H9 (cell line): Measurements from ENCODE around the gene TULP3. TPM values are rescaled to one million over a fixed set of nuclear protein-coding genes. Genes with fewer than 3 reads are reported as not detected.

ENCODE experiments used
- DNase-seq: peaks from one replicate; pipeline ENCODE4 v3.0.0-alpha.2; 2017
- H2AFZ ChIP-seq: one replicate; pipeline ENCODE4 v1.6.1; 2013; ENCODE audit warnings: mild to moderate bottlenecking, low read length, control low read depth, moderate library complexity
- H2AK5ac ChIP-seq: 2 replicates; pipeline ENCODE4 v1.6.1; 2013; ENCODE audit warnings: low read length, control low read depth, mixed read lengths; ENCODE audit not compliant: insufficient read length
- H2BK120ac ChIP-seq: one replicate; pipeline ENCODE4 v1.6.1; 2013; ENCODE audit warnings: low read depth, mild to moderate bottlenecking, low read length, control low read depth, inconsistent platforms; ENCODE audit not compliant: poor library complexity, severe bottlenecking
- H2BK12ac ChIP-seq: 2 replicates; pipeline ENCODE4 v1.6.1; 2013; ENCODE audit warnings: low read length, control low read depth, mixed read lengths, low read depth; ENCODE audit not compliant: insufficient read length
- H2BK15ac ChIP-seq: 2 replicates; pipeline ENCODE4 v1.6.1; 2013; ENCODE audit warnings: low read depth, low read length, control low read depth
- H2BK20ac ChIP-seq: one replicate; pipeline ENCODE4 v1.6.1; 2013; ENCODE audit warnings: low read depth, mild to moderate bottlenecking, low read length, control low read depth, inconsistent platforms; ENCODE audit not compliant: poor library complexity, severe bottlenecking
- H2BK5ac ChIP-seq: 2 replicates; pipeline ENCODE4 v1.6.1; 2013; ENCODE audit warnings: low read length, control low read depth, mixed read lengths; ENCODE audit not compliant: insufficient read length
- H3K14ac ChIP-seq: 2 replicates; pipeline ENCODE4 v1.6.1; 2013; ENCODE audit warnings: low read length, control low read depth; ENCODE audit not compliant: insufficient read depth
- H3K18ac ChIP-seq: 2 replicates; pipeline ENCODE4 v1.6.1; 2013; ENCODE audit warnings: low read depth, mild to moderate bottlenecking, mixed read lengths, low read length, control low read depth; ENCODE audit not compliant: insufficient read length
- H3K23ac ChIP-seq: 2 replicates; pipeline ENCODE4 v1.6.1; 2013; ENCODE audit warnings: low read length, control low read depth, mixed read lengths, low read depth; ENCODE audit not compliant: insufficient read length
- H3K23me2 ChIP-seq: 2 replicates; pipeline ENCODE4 v1.6.1; 2013; ENCODE audit warnings: low read depth, mild to moderate bottlenecking, mixed read lengths, low read length, control low read depth; ENCODE audit not compliant: insufficient read length, poor library complexity, severe bottlenecking
- H3K27ac ChIP-seq: 2 replicates; pipeline ENCODE4 v1.5.1; 2013; ENCODE audit warnings: low read length, control low read depth, mixed read lengths, low read depth; ENCODE audit not compliant: insufficient read length
- H3K27me3 ChIP-seq: 2 replicates; pipeline ENCODE4 v1.6.1; 2013; ENCODE audit warnings: low read length, control low read depth, inconsistent platforms; ENCODE audit not compliant: insufficient read depth
- H3K4ac ChIP-seq: 2 replicates; pipeline ENCODE4 v1.6.1; 2013; ENCODE audit warnings: low read depth, mild to moderate bottlenecking, control low read depth, inconsistent platforms, low read length, moderate library complexity
- H3K4me1 ChIP-seq: 2 replicates; pipeline ENCODE4 v1.6.1; 2013; ENCODE audit warnings: low read length, control low read depth, inconsistent platforms; ENCODE audit not compliant: insufficient read depth
- H3K4me2 ChIP-seq: 2 replicates; pipeline ENCODE4 v1.6.1; 2013; ENCODE audit warnings: low read length, control low read depth, mixed read lengths; ENCODE audit not compliant: insufficient read length, insufficient read depth
- H3K56ac ChIP-seq: 2 replicates; pipeline ENCODE4 v1.6.1; 2013; ENCODE audit warnings: low read depth, mild to moderate bottlenecking, mixed read lengths, low read length, control low read depth; ENCODE audit not compliant: insufficient read length
- H3K79me1 ChIP-seq: 2 replicates; pipeline ENCODE4 v1.6.1; 2013; ENCODE audit warnings: low read depth, mild to moderate bottlenecking, moderate library complexity, low read length, control low read depth, inconsistent platforms; ENCODE audit not compliant: insufficient read depth, poor library complexity, severe bottlenecking
- H3K79me2 ChIP-seq: 2 replicates; pipeline ENCODE4 v1.6.1; 2013; ENCODE audit warnings: low read length, control low read depth, inconsistent platforms; ENCODE audit not compliant: insufficient read depth
- H3K9ac ChIP-seq: 2 replicates; pipeline ENCODE4 v1.6.1; 2013; ENCODE audit warnings: low read length, control low read depth, mixed read lengths; ENCODE audit not compliant: insufficient read length; ENCODE audit errors: extremely low read depth
- H3K9me3 ChIP-seq: one replicate; pipeline ENCODE4 v1.6.1; 2013; ENCODE audit warnings: low read depth, low read length, inconsistent platforms; ENCODE audit not compliant: control insufficient read depth
- H3T11ph ChIP-seq: one replicate; pipeline ENCODE4 v1.6.1; 2013; ENCODE audit warnings: mild to moderate bottlenecking, low read length, control low read depth, inconsistent platforms
- H4K20me1 ChIP-seq: one replicate; pipeline ENCODE4 v1.6.1; 2013; ENCODE audit not compliant: control insufficient read depth, insufficient read length, insufficient read depth
- H4K5ac ChIP-seq: 2 replicates; pipeline ENCODE4 v1.6.1; 2013; ENCODE audit warnings: low read depth, mild to moderate bottlenecking, mixed read lengths, low read length, control low read depth; ENCODE audit not compliant: insufficient read length
- H4K8ac ChIP-seq: replicated peaks from 2 replicates; pipeline ENCODE4 v1.6.1; 2013; ENCODE audit warnings: low read length, control low read depth, mixed read lengths, low read depth; ENCODE audit not compliant: insufficient read length
- H4K91ac ChIP-seq: 2 replicates; pipeline ENCODE4 v1.6.1; 2013; ENCODE audit warnings: low read depth, mild to moderate bottlenecking, moderate library complexity, mixed read lengths, low read length, control low read depth; ENCODE audit not compliant: insufficient read length
- H3K27ac Mint-ChIP-seq, 3 experiments: 2 replicates in 2 of 3; 3 replicates in 1 of 3; pipeline ENCODE4 v1.8.0; 2020 to 2021; ENCODE audit warnings: mixed read lengths in 3 of 3, mild to moderate bottlenecking in 1 of 3, moderate library complexity in 1 of 3
- H3K27me3 Mint-ChIP-seq: 2 replicates; pipeline ENCODE4 v1.8.0; 2021; ENCODE audit warnings: low read depth, mild to moderate bottlenecking, moderate library complexity, mixed read lengths
- H3K36me3 Mint-ChIP-seq, 3 experiments: 2 replicates in 2 of 3; 3 replicates in 1 of 3; pipeline ENCODE4 v1.8.0; 2020 to 2021; ENCODE audit warnings: low read depth in 3 of 3, mixed read lengths in 3 of 3; ENCODE audit not compliant: insufficient read depth in 1 of 3
- H3K4me1 Mint-ChIP-seq, 2 experiments: 2 replicates each; pipeline ENCODE4 v1.8.0; 2020; ENCODE audit warnings: mixed read lengths in 2 of 2
- H3K4me3 Mint-ChIP-seq, 2 experiments: 2 replicates in 1 of 2; 3 replicates in 1 of 2; pipeline ENCODE4 v1.8.0; 2020 to 2021; ENCODE audit warnings: mild to moderate bottlenecking in 2 of 2, mixed read lengths in 2 of 2, moderate library complexity in 1 of 2
- H3K9me3 Mint-ChIP-seq, 2 experiments: 2 replicates in 1 of 2; 3 replicates in 1 of 2; pipeline ENCODE4 v1.8.0; 2020; ENCODE audit warnings: mild to moderate bottlenecking in 2 of 2, mixed read lengths in 2 of 2, moderate library complexity in 1 of 2
- WGBS: extraction: QIAGEN DNeasy Blood & Tissue Kit; methylation state at CpG from one replicate; pipeline ENCODE4 v1.1.7; 2013; ENCODE audit warnings: missing lambda C conversion rate, low lambda C conversion rate, mixed read lengths; ENCODE audit not compliant: insufficient read length; ENCODE audit errors: extremely low coverage; 5-methylcytosine and 5-hydroxymethylcytosine counted together
- total RNA-seq: library from RNA; stranded (reverse); gene quantifications from 2 replicates; pipeline ENCODE4 v1.2.1, GENCODE V29; 2021
- TF ChIP-seq, protein P1 (sequence below): fragments of 200-600 bp; sonication (generic); conservative IDR thresholded peaks from 3 replicates; pipeline ENCODE4 v1.8.0; 2021; ENCODE audit warnings: antibody characterized with exemption, mild to moderate bottlenecking

Gene TULP3
- total RNA-seq, 1 experiment from 2014 or later: 22.3 TPM

DNA sequence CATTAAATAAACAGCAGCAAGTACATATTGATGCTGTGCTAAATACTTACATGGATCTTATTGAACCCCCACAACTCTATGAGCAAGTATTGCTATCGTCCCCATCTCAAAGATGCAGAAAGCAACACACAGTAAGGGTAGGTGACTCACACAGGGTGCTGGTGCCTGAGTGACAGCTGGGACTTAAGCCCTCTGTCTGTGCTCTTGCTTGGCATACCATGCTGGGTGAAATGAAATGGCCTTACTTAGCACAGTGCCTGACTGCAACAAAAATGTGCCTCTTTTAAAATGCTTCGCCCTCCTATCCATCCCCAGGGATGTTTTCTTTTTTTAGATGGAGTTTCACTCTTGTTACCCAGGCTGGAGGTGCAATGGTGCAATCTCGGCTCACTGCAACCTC, 34.6 kb upstream of the TULP3 start:
- Histone ChIP-seq H2BK15ac (no peak overlapping the region), H3K9ac (no peak overlapping the region), H4K5ac (no peak overlapping the region), H3K79me1 (no peaks in the 10 kb centered on the region), H3K4me1 (no peaks in the 10 kb centered on the region), H2BK5ac (no peak overlapping the region), H2AK5ac (no peak overlapping the region), H4K20me1 (no peaks in the 10 kb centered on the region), H3K14ac (no peak overlapping the region), H3K27ac (no peak overlapping the region), H3K18ac (no peak overlapping the region), H2AFZ (no peak overlapping the region), H4K91ac (no peak overlapping the region), H3K4me2 (no peak overlapping the region), H3K9me3 (no peaks in the 10 kb centered on the region), H3K79me2 (no peaks in the 10 kb centered on the region), H3K23me2 (no peaks in the 10 kb centered on the region), H2BK12ac (no peak overlapping the region), H2BK20ac (no peak overlapping the region), H4K8ac (no peak overlapping the region), H2BK120ac (no peak overlapping the region), H3K23ac (no peak overlapping the region), H3K4ac (no peak overlapping the region), H3K56ac (no peak overlapping the region), H3T11ph (no peak overlapping the region), H3K27me3 (no peaks in the 10 kb centered on the region)
- no CpG with 5 or more reads among the region's 3 CpGs for WGBS
- peak overlapping the region in 1 of 3 experiments; percentile 49; a peak in 1 of 7 replicates for H3K27ac Mint-ChIP-seq
- peaks cover 14 to 42% of the 10 kb centered on the region in 2 experiments for H3K4me1 Mint-ChIP-seq
- no peaks in the 10 kb centered on the region for H3K9me3 Mint-ChIP-seq
- DNase-seq: no peak
- TF ChIP-seq, protein P1, sequence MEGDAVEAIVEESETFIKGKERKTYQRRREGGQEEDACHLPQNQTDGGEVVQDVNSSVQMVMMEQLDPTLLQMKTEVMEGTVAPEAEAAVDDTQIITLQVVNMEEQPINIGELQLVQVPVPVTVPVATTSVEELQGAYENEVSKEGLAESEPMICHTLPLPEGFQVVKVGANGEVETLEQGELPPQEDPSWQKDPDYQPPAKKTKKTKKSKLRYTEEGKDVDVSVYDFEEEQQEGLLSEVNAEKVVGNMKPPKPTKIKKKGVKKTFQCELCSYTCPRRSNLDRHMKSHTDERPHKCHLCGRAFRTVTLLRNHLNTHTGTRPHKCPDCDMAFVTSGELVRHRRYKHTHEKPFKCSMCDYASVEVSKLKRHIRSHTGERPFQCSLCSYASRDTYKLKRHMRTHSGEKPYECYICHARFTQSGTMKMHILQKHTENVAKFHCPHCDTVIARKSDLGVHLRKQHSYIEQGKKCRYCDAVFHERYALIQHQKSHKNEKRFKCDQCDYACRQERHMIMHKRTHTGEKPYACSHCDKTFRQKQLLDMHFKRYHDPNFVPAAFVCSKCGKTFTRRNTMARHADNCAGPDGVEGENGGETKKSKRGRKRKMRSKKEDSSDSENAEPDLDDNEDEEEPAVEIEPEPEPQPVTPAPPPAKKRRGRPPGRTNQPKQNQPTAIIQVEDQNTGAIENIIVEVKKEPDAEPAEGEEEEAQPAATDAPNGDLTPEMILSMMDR: no peak
- peaks cover 22 to 25% (median 25%) of the 10 kb centered on the region in 3 experiments for H3K36me3 Mint-ChIP-seq
- H3K27me3 Mint-ChIP-seq: peaks cover 4% of the 10 kb centered on the region
- no peak overlapping the region; a peak in 1 of 5 replicates for H3K4me3 Mint-ChIP-seq
